ENCODE data around the gene SPATA19. TPM values are rescaled to one million over a fixed set of nuclear protein-coding genes. Genes with fewer than 3 reads are reported as not detected.
A peak's percentile ranks its signal among the peaks of the same experiment; 100 is the strongest.

Gene SPATA19
- total RNA-seq, 1 donor from 2014 or later, result not detected

GRCh38 chr11:133840479-133840941, 4.8 kb downstream of the SPATA19 start:
- Histone ChIP-seq H3K4me1 (no peaks in the 10 kb centered on the region), H3K27me3 (no peaks in the 10 kb centered on the region), H3K27ac (no peak overlapping the region), H3K9me3 (no peaks in the 10 kb centered on the region), H3K4me3 (no peak overlapping the region), H3K36me3 (no peaks in the 10 kb centered on the region)
- intact Hi-C loops (cut with DNase I), result no loop called here
- no peak for TF ChIP-seq POLR2AphosphoS5 (IDR thresholded peaks at IDR 0.05; ENCODE audit: insufficient read depth in 1 of 2, low read depth in 1 of 2)
- TF ChIP-seq POLR2A (IDR thresholded peaks at IDR 0.05), result no peak
- TF ChIP-seq, protein P1, sequence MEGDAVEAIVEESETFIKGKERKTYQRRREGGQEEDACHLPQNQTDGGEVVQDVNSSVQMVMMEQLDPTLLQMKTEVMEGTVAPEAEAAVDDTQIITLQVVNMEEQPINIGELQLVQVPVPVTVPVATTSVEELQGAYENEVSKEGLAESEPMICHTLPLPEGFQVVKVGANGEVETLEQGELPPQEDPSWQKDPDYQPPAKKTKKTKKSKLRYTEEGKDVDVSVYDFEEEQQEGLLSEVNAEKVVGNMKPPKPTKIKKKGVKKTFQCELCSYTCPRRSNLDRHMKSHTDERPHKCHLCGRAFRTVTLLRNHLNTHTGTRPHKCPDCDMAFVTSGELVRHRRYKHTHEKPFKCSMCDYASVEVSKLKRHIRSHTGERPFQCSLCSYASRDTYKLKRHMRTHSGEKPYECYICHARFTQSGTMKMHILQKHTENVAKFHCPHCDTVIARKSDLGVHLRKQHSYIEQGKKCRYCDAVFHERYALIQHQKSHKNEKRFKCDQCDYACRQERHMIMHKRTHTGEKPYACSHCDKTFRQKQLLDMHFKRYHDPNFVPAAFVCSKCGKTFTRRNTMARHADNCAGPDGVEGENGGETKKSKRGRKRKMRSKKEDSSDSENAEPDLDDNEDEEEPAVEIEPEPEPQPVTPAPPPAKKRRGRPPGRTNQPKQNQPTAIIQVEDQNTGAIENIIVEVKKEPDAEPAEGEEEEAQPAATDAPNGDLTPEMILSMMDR (IDR thresholded peaks at IDR 0.05), result no peak
- DNase-seq (ENCODE audit: extremely low spot score in 2 of 2), result peak; percentile 62 to 64

- DNase-seq (ENCODE audit: extremely low spot score in 2 of 2), result peak; percentile 75 to 85
- Histone ChIP-seq H3K27ac (no peak overlapping the region), H3K9me3 (no peaks in the 10 kb centered on the region), H3K4me1 (no peaks in the 10 kb centered on the region), H3K27me3 (no peaks in the 10 kb centered on the region), H3K4me3 (no peak overlapping the region), H3K36me3 (no peaks in the 10 kb centered on the region)
- TF ChIP-seq POLR2A (IDR thresholded peaks at IDR 0.05) (no peak), POLR2AphosphoS5 (IDR thresholded peaks at IDR 0.05; ENCODE audit: insufficient read depth in 1 of 2, low read depth in 1 of 2) (no peak)
- TF ChIP-seq, protein P1 (IDR thresholded peaks at IDR 0.05), result no peak
- intact Hi-C loops (cut with DNase I), result no loop called here
Observed at GRCh38 chr11:133835593-133836548, 9.4 kb downstream of the SPATA19 start.

- H3K27ac ChIP-seq, result no peak overlapping the region
Observed at GRCh38 chr11:133834682-133835592, 10.4 kb downstream of the SPATA19 start.

DNA sequence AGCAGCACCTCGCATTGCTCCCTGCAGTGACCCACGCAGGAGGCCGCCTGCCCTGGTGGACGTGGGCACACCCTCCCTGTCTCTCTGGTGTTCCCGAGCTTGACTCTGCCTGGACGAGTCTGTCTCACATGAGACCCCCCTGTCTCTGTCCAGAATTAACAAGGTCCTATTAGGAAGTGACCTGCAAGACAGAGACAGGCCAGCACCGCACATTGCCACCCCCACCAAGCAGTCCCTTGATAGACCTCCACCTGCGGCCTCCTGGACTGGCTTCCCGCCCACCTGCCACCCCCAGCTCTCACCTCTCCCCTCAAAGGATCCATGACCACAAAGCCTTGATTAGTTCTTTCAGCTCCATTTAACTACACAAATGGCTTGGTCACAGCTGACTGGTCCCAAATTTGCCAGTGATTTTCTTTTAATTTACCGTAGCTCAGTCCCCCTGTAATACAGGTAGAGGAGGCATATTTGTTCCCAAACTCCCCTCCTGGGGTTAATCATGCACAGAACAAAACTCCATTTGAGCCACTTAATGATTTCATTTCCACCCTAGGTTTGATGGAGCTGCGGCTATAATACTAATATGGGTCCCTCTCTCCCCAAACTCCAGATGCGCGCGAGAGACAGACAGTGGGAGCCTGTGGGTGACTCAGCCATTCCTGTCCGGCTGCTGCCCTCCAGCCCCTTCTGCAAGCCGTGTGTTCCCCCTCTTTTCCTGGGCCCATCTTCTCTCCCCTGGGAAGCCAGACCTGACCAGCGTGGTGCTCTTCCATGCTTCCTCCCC, 11.2 kb downstream of the SPATA19 start:
- DNase-seq (ENCODE audit: extremely low spot score in 2 of 2), result peak in 1 of 2 donors; percentile 72
- H3K36me3 ChIP-seq, result no peaks in the 10 kb centered on the region
- no peaks in the 10 kb centered on the region for H3K27me3 ChIP-seq
- intact Hi-C loops (cut with DNase I), result no loop called here
- no peaks in the 10 kb centered on the region for H3K4me1 ChIP-seq
- H3K4me3 ChIP-seq, result no peak overlapping the region
- H3K9me3 ChIP-seq, result no peaks in the 10 kb centered on the region
- H3K27ac ChIP-seq, result no peak overlapping the region
- TF ChIP-seq, protein P1 (IDR thresholded peaks at IDR 0.05), result no peak
- no peak for TF ChIP-seq POLR2AphosphoS5 (IDR thresholded peaks at IDR 0.05; ENCODE audit: insufficient read depth in 1 of 2, low read depth in 1 of 2)
- TF ChIP-seq POLR2A (IDR thresholded peaks at IDR 0.05), result no peak

More at GRCh38 chr11:133834682-133835592, 10.4 kb downstream of the SPATA19 start:
- H3K4me1 ChIP-seq, result no peaks in the 10 kb centered on the region
- no peak overlapping the region for H3K4me3 ChIP-seq
- TF ChIP-seq POLR2A (IDR thresholded peaks at IDR 0.05), result no peak
- TF ChIP-seq, protein P1 (IDR thresholded peaks at IDR 0.05), result peak; percentile 25 to 40 (median 39)
- intact Hi-C loops (cut with DNase I), result no loop called here
- H3K36me3 ChIP-seq, result no peaks in the 10 kb centered on the region
- no peaks in the 10 kb centered on the region for H3K9me3 ChIP-seq
- peak; percentile 64 to 84 for DNase-seq (ENCODE audit: extremely low spot score in 2 of 2)
- no peaks in the 10 kb centered on the region for H3K27me3 ChIP-seq
